PC-9 (cell line): ENCODE data around the gene MCTP2. TPM values are rescaled to one million over a fixed set of nuclear protein-coding genes. Genes with fewer than 3 reads are reported as not detected.

Experiments
- BruUV-seq: library from RNA; stranded (reverse); fragments of 400-500 nt; replicated peaks from 2 replicates; lab custom pipeline; 2021; lab: Mats Ljungman, UMichigan
- CTCF ChIA-PET: fragments of 300-600 bp; sonication (Branson Sonifier 250); formaldehyde crosslinking; loops from one replicate; lab custom pipeline; 2022; ENCODE audit warnings: antibody characterized with exemption; lab: Charles Lee
- POLR2A ChIA-PET: fragments of 300-600 bp; sonication (Branson Sonifier 250); formaldehyde crosslinking; loops from one replicate; lab custom pipeline; 2022; ENCODE audit warnings: antibody characterized with exemption; ENCODE audit not compliant: unreplicated experiment; lab: Charles Lee
- DNase-seq, 2 experiments: peaks; one replicate each; pipeline versions ENCODE4 v3.0.0 to v3.0.0-alpha.2; 2015 to 2022; ENCODE audit warnings: mixed read lengths in 1 of 2
- H2AFZ ChIP-seq: fragments of 200-600 bp; sonication (generic); 2 replicates; pipeline ENCODE4 v1.8.1; 2017; ENCODE audit warnings: antibody characterized with exemption
- H3F3A ChIP-seq: fragments of 200-600 bp; sonication (generic); 2 replicates; pipeline ENCODE4 v1.8.1; 2017; ENCODE audit warnings: antibody characterized with exemption, mild to moderate bottlenecking, low read depth; ENCODE audit not compliant: insufficient read depth
- H3K27ac ChIP-seq: fragments of 200-600 bp; sonication (generic); 2 replicates; pipeline ENCODE4 v1.6.1; 2016; ENCODE audit warnings: mixed run types
- H3K27me3 ChIP-seq: fragments of 200-600 bp; sonication (generic); 2 replicates; pipeline ENCODE4 v1.6.1; 2016; ENCODE audit warnings: low read depth, mixed run types; ENCODE audit not compliant: insufficient read depth
- H3K36me3 ChIP-seq: fragments of 200-600 bp; sonication (generic); 2 replicates; pipeline ENCODE4 v1.6.1; 2016; ENCODE audit warnings: low read depth, mixed run types
- H3K4me1 ChIP-seq: fragments of 200-600 bp; sonication (generic); replicated peaks from 2 replicates; pipeline ENCODE4 v1.6.1; 2016; ENCODE audit warnings: mixed run types; ENCODE audit not compliant: insufficient read depth
- H3K4me2 ChIP-seq: fragments of 200-600 bp; sonication (generic); 2 replicates; pipeline ENCODE4 v1.6.1; 2017; ENCODE audit warnings: mixed run types
- H3K4me3 ChIP-seq: fragments of 200-600 bp; sonication (generic); 2 replicates; pipeline ENCODE4 v1.6.1; 2016; ENCODE audit warnings: mixed run types
- H3K79me2 ChIP-seq: fragments of 200-600 bp; sonication (generic); 2 replicates; pipeline ENCODE4 v1.6.1; 2017; ENCODE audit warnings: low read depth, mixed run types
- H3K9me2 ChIP-seq: fragments of 200-600 bp; sonication (generic); 2 replicates; pipeline ENCODE4 v1.8.1; 2017; ENCODE audit warnings: mild to moderate bottlenecking; ENCODE audit not compliant: insufficient read depth
- H3K9me3 ChIP-seq: fragments of 200-600 bp; sonication (generic); 2 replicates; pipeline ENCODE4 v1.8.1; 2016; ENCODE audit warnings: low read depth; ENCODE audit not compliant: insufficient read depth
- H4K20me1 ChIP-seq: fragments of 200-600 bp; sonication (generic); 2 replicates; pipeline ENCODE4 v1.8.1; 2017; ENCODE audit not compliant: insufficient read depth
- CTCF ChIP-seq: fragments of 200-600 bp; sonication (generic); conservative IDR thresholded peaks from 2 replicates; pipeline ENCODE4 v1.6.1; 2017; ENCODE audit warnings: mixed run types, antibody characterized with exemption, mild to moderate bottlenecking, moderate library complexity
- EZH2 ChIP-seq: fragments of 200-600 bp; sonication (generic); IDR thresholded peaks from 2 replicates; pipeline ENCODE4 v1.8.0; 2017; ENCODE audit warnings: antibody characterized with exemption, low read depth
- intact Hi-C: fragments of 100-400 bp; cut with micrococcal nuclease; formaldehyde crosslinking; loops from one replicate; pipeline ENCODE4 v1.10.0; 2022; ENCODE audit not compliant: unreplicated experiment
- total RNA-seq: library from RNA; stranded (reverse); gene quantifications from 2 replicates; pipeline ENCODE4 v1.2.3, GENCODE V29; 2021

The MCTP2 gene
- total RNA-seq, 1 experiment from 2014 or later, result 5.7 TPM

GRCh38 chr15:94317211-94317610, 85.8 kb downstream of the MCTP2 start:
- CTCF ChIA-PET, result no interaction called here
- Histone ChIP-seq H3K79me2 (no peaks in the 10 kb centered on the region), H3K9me2 (no peaks in the 10 kb centered on the region), H4K20me1 (no peaks in the 10 kb centered on the region), H3K4me2 (no peak overlapping the region), H3F3A (no peaks in the 10 kb centered on the region), H3K27ac (no peak overlapping the region), H3K9me3 (no peaks in the 10 kb centered on the region), H3K27me3 (no peaks in the 10 kb centered on the region), H3K4me3 (no peak overlapping the region), H2AFZ (no peak overlapping the region), H3K4me1 (no peaks in the 10 kb centered on the region), H3K36me3 (no peaks in the 10 kb centered on the region)
- POLR2A ChIA-PET, result no interaction called here
- DNase-seq, result no peak
- intact Hi-C loops, result no loop called here
- no TSS peak for BruUV-seq
- no peak for TF ChIP-seq EZH2
- TF ChIP-seq CTCF, result no peak

GRCh38 chr15:94322141-94322540, 90.8 kb downstream of the MCTP2 start:
- no peaks in the 10 kb centered on the region for H3K9me3 ChIP-seq

GRCh38 chr15:94323076-94323475, 91.7 kb downstream of the MCTP2 start:
- POLR2A ChIA-PET, result no interaction called here
- Histone ChIP-seq H3K4me2 (no peak overlapping the region), H3F3A (no peaks in the 10 kb centered on the region), H3K27me3 (no peaks in the 10 kb centered on the region), H3K4me3 (no peak overlapping the region), H3K9me2 (no peaks in the 10 kb centered on the region), H2AFZ (no peak overlapping the region), H4K20me1 (no peaks in the 10 kb centered on the region), H3K9me3 (no peaks in the 10 kb centered on the region), H3K4me1 (no peaks in the 10 kb centered on the region), H3K36me3 (no peaks in the 10 kb centered on the region), H3K79me2 (no peaks in the 10 kb centered on the region), H3K27ac (no peak overlapping the region)
- BruUV-seq, result no TSS peak
- no peak for DNase-seq
- CTCF ChIA-PET, result interaction anchor here (0.7 to 1.8 kb wide), 2 partner anchors 91 to 158 kb away, joined by 3 to 5 read pairs; no protein-coding TSS in a partner anchor
- TF ChIP-seq EZH2, result no peak
- no peak for TF ChIP-seq CTCF
- intact Hi-C loops, result loop anchor here (5.0 kb wide), 1 partner anchor 1291 kb away; no protein-coding TSS in a partner anchor

More at GRCh38 chr15:94322141-94322540, 90.8 kb downstream of the MCTP2 start:
- CTCF ChIA-PET, result no interaction called here
- Histone ChIP-seq H3K9me2 (no peaks in the 10 kb centered on the region), H2AFZ (no peak overlapping the region), H3K4me2 (no peak overlapping the region), H3K36me3 (no peaks in the 10 kb centered on the region), H3K27me3 (no peaks in the 10 kb centered on the region), H3K4me3 (no peak overlapping the region), H3K4me1 (no peaks in the 10 kb centered on the region), H3F3A (no peaks in the 10 kb centered on the region), H3K27ac (no peak overlapping the region), H4K20me1 (no peaks in the 10 kb centered on the region), H3K79me2 (no peaks in the 10 kb centered on the region)
- POLR2A ChIA-PET, result no interaction called here
- BruUV-seq, result no TSS peak
- no peak for DNase-seq
- TF ChIP-seq CTCF, result no peak
- no peak for TF ChIP-seq EZH2
- intact Hi-C loops, result loop anchor here (5.0 kb wide), 1 partner anchor 1290 kb away; no protein-coding TSS in a partner anchor
